ENCODE data around the gene TMEM62. TPM values are rescaled to one million over a fixed set of nuclear protein-coding genes. Genes with fewer than 3 reads are reported as not detected.
"Not testable (repeated sequence)": the region's sequence is repeated elsewhere in the genome, so short reads cannot be mapped to it uniquely, and the experiment has no call there.

Gene TMEM62
- total and polyA plus RNA-seq, 5 experiments from 2014 or later: 1.6 to 17.3 (median 5.8) TPM

DNA sequence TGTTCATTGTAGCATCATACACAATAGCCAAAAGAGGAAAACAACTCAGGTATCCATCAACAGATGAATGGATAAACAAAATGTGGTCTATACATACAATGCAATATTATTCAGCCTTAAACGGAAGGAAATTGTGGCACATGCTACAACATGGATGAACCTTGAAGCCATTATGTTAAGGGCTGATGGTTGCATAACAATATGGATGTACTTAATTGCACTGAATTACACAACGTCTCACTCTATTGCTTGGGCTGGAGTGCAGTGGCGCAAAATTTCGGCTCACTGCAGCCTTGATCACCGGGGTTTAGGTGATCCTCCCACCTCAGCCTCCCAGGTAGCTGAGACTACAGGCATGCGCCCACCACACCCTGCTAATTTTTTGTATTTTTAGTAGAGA lies 7.0 kb upstream of the TMEM62 start:
- no peak overlapping the region for H3K27ac Mint-ChIP-seq
- no peak for DNase-seq
- H3K9me3 Mint-ChIP-seq: peaks cover 0 to 9% (median 3%) of the 10 kb centered on the region in 9 donors
- peaks cover 4 to 9% (median 6%) of the 10 kb centered on the region in 5 donors for H3K27me3 Mint-ChIP-seq
- POLR2A ChIA-PET: no interaction called here
- no peak overlapping the region for H3K4me3 Mint-ChIP-seq
- H3K4me1 Mint-ChIP-seq: peaks cover 8 to 27% (median 19%) of the 10 kb centered on the region in 4 donors
- no peak for ATAC-seq
- peaks cover 0 to 3% (median 0%) of the 10 kb centered on the region in 3 donors for H3K36me3 Mint-ChIP-seq

- Mint-ChIP-seq H3K4me1 (peaks cover 6 to 23% (median 12%) of the 10 kb centered on the region in 4 donors), H3K4me3 (no peak overlapping the region), H3K27me3 (peaks cover 4 to 8% (median 6%) of the 10 kb centered on the region in 5 donors), H3K36me3 (peaks cover 0 to 3% (median 0%) of the 10 kb centered on the region in 3 donors), H3K27ac (no peak overlapping the region), H3K9me3 (peaks cover 0 to 9% (median 3%) of the 10 kb centered on the region in 9 donors)
- POLR2A ChIA-PET: interaction anchor here (0.9 kb wide), 1 partner anchor 57 kb away, joined by 3 read pairs; no protein-coding TSS in a partner anchor
- ATAC-seq: no peak
- DNase-seq: no peak
Measured at GRCh38 chr15:43127752-43128151, 5.6 kb upstream of the TMEM62 start.

DNA sequence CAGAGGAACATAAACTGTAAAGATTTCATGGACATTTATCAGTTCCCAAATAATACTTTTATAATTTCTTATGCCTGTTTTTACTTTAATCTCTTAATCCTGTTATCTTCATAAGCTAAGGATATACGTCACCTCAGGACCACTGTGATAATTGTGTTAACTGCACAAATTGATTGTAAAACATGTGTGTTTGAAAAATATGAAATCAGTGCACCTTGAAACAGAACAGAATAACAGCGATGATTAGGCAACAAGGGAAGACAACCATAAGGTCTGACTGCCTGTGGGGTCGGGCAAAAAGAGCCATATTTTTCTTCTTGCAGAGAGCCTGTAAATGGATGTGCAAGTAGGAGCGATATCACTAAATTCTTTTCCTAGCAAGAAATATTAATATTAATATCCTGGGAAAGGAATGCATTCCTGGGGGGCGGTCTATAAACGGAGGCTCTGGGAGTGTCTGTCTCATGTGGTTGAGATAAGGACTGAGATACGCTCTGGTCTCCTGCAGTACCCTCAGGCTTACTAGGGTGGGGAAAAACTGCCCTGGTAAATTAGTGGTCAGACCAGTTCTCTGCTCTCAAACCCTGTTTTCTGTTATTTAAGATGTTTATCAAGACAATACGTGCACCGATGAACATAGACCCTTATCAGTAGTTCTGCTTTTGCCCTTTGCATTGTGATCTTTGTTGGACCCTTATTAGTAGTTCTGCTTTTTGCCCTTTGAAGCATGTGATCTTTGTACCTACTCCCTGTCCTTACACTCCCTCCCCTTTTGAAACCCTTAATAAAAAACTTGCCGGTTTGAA lies 5.0 kb upstream of the TMEM62 start:
- ATAC-seq, H3K4me3 Mint-ChIP-seq, H3K36me3 Mint-ChIP-seq, H3K27me3 Mint-ChIP-seq, DNase-seq, H3K9me3 Mint-ChIP-seq: not testable (repeated sequence)
- Mint-ChIP-seq H3K4me1 (peaks cover 4 to 22% (median 11%) of the 10 kb centered on the region in 4 donors), H3K27ac (peak overlapping the region in 2 of 10 donors; percentile 32 to 49)
- POLR2A ChIA-PET: interaction anchor here (0.9 kb wide), 1 partner anchor 56 kb away, joined by 3 read pairs; no protein-coding TSS in a partner anchor

DNA sequence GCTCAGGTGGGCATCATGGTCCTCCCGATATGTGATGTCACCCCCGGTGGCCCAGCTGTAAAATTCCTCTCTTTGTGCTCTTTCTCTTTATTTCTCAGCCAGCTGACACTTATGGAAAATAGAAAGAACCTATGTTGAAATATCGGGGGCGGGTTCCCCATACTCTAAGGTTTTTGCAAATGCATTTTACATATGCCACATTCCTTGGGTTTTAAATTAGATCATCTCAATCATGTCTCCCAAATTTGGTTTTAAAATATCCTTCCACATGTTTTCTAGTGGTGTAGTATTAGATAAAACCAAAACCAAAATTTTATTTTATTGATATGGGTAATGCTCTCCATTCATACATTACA lies 4.4 kb upstream of the TMEM62 start:
- DNase-seq: no peak
- Mint-ChIP-seq H3K36me3 (peaks cover 0 to 3% (median 0%) of the 10 kb centered on the region in 3 donors), H3K27me3 (peaks cover 4 to 8% (median 6%) of the 10 kb centered on the region in 5 donors), H3K4me1 (peaks cover 4 to 19% (median 10%) of the 10 kb centered on the region in 4 donors), H3K4me3 (no peak overlapping the region), H3K9me3 (peaks cover 0 to 9% (median 3%) of the 10 kb centered on the region in 9 donors), H3K27ac (peak overlapping the region in 1 of 10 donors; percentile 32)
- no peak for ATAC-seq
- POLR2A ChIA-PET: no interaction called here

DNA sequence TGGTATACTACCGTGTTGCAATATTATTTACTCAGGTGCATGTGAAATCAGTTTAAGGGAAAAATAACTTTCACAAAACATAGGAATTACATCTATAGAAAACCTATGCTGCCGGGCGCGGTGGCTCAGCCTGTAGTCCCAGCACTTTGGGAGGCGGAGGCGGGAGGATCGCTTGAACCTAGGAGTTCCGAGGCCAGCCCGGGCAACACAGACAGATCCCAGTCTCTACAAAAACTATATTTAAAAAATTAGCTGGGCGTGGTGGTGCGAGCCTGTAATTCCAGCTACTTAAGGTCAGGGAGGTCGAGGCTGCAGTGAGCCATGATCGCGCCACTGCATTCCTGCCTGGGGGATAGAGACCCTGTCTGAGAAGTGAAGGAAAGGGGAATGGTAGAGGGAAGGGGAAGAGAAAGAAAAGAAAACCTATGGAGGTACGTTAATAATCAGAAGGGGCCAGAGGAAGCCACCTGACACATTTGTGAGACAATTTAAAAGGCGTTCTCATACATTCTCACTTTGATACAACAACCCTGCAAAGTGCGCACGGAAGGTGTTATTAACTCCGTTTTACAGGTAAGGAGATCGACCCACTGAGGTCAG lies 456 bp upstream of the TMEM62 start:
- no peak for DNase-seq
- Mint-ChIP-seq H3K36me3 (peaks cover 0 to 14% (median 12%) of the 10 kb centered on the region in 3 donors), H3K27me3 (peaks cover 0 to 6% (median 0%) of the 10 kb centered on the region in 5 donors), H3K4me3 (peak overlapping the region; percentile 87 to 95 (median 90)), H3K27ac (peak overlapping the region; percentile 83 to 96 (median 92)), H3K4me1 (peaks cover 9 to 30% (median 23%) of the 10 kb centered on the region in 4 donors), H3K9me3 (peaks cover 0 to 9% (median 3%) of the 10 kb centered on the region in 9 donors)
- ATAC-seq: no peak
- POLR2A ChIA-PET: interaction anchor here (1.1 to 2.8 kb wide), 3 partner anchors 16 to 53 kb away, joined by 3 to 13 read pairs (median 10); partner anchors contain the start of genes CCNDBP1 and UBR1

GRCh38 chr15:43134157-43134635 lies 810 bp downstream of the TMEM62 start:
- Mint-ChIP-seq H3K27me3 (peaks cover 0 to 6% (median 0%) of the 10 kb centered on the region in 5 donors), H3K4me3 (peak overlapping the region; percentile 83 to 98 (median 92)), H3K36me3 (peaks cover 0 to 26% (median 20%) of the 10 kb centered on the region in 3 donors), H3K27ac (peak overlapping the region; percentile 27 to 96 (median 88)), H3K9me3 (peaks cover 0 to 3% (median 0%) of the 10 kb centered on the region in 9 donors), H3K4me1 (peaks cover 9 to 27% (median 22%) of the 10 kb centered on the region in 4 donors)
- DNase-seq (no peak), ATAC-seq (peak in 1 of 2 donors; percentile 14)
- POLR2A ChIA-PET: interaction anchor here (0.6 to 2.8 kb wide), 6 partner anchors 12 to 670 kb away, joined by 3 to 13 read pairs (median 4); partner anchors contain the start of genes CCNDBP1 and UBR1

DNA sequence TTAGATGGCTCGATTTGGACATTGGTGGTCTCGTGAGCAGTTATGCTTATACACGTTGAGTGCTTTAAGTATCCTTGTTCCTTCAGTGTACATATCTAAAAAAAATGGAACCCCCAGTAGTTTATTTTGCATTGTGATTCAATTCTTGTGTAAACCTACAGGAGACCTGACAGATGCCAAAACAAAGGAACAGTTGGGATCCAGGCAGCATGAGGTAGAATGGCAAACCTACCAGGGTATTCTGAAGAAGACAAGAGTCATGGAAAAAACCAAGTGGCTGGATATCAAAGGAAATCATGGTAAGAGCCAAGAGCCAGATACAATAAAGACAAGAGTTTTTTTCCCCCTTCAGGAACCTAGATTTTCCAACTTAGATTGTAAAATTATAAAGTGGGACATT lies 2.0 kb downstream of the TMEM62 start:
- Mint-ChIP-seq H3K4me3 (peak overlapping the region in 1 of 10 donors; percentile 83), H3K36me3 (peaks cover 9 to 37% (median 32%) of the 10 kb centered on the region in 3 donors), H3K9me3 (no peaks in the 10 kb centered on the region), H3K4me1 (peaks cover 9 to 25% (median 22%) of the 10 kb centered on the region in 4 donors), H3K27ac (peak overlapping the region in 1 of 10 donors; percentile 80), H3K27me3 (no peaks in the 10 kb centered on the region)
- POLR2A ChIA-PET: interaction anchor here (1.1 to 2.8 kb wide), 2 partner anchors 13 to 29 kb away, joined by 3 to 13 read pairs; partner anchors contain the start of gene UBR1
- DNase-seq (no peak), ATAC-seq (no peak)

GRCh38 chr15:43143203-43143941 lies 10.0 kb downstream of the TMEM62 start:
- Mint-ChIP-seq H3K9me3 (no peaks in the 10 kb centered on the region), H3K4me3 (peak overlapping the region in 1 of 10 donors; percentile 8), H3K36me3 (peaks cover 28 to 56% (median 39%) of the 10 kb centered on the region in 3 donors), H3K27me3 (no peaks in the 10 kb centered on the region), H3K4me1 (peaks cover 12 to 18% (median 14%) of the 10 kb centered on the region in 4 donors), H3K27ac (no peak overlapping the region)
- POLR2A ChIA-PET: interaction anchor here (0.7 kb wide), 1 partner anchor 42 kb away, joined by 3 read pairs; no protein-coding TSS in a partner anchor
- DNase-seq: no peak
- ATAC-seq: no peak

GRCh38 chr15:43144512-43144911 lies 11.1 kb downstream of the TMEM62 start:
- H3K27ac Mint-ChIP-seq: no peak overlapping the region
- H3K27me3 Mint-ChIP-seq: no peaks in the 10 kb centered on the region
- ATAC-seq: no peak
- POLR2A ChIA-PET: no interaction called here
- no peaks in the 10 kb centered on the region for H3K9me3 Mint-ChIP-seq
- no peak for DNase-seq
- peaks cover 12 to 18% (median 14%) of the 10 kb centered on the region in 4 donors for H3K4me1 Mint-ChIP-seq
- H3K36me3 Mint-ChIP-seq: peaks cover 31 to 57% (median 36%) of the 10 kb centered on the region in 3 donors
- no peak overlapping the region for H3K4me3 Mint-ChIP-seq

DNA sequence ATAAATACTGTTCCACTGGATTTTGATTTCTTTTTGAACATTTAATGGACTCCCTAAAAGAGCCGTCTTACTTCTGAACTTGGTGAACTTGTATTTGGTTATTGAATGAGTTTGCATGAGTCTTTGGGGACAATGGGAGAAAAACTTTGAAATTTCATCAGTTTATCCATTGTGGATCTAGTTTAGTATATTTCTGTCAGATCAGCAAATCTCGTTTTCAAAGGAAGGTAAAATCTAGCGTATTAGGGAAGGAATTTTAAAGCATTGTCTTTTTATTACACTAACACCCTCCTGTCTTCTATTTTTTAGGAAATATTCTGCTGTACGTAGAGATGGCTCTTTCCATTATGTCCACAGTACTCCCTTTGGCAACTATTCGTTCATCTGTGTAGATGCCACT lies 12.8 kb downstream of the TMEM62 start:
- H3K4me3 Mint-ChIP-seq: no peak overlapping the region
- H3K9me3 Mint-ChIP-seq: no peaks in the 10 kb centered on the region
- ATAC-seq (no peak), DNase-seq (no peak)
- POLR2A ChIA-PET: no interaction called here
- H3K4me1 Mint-ChIP-seq: peaks cover 12 to 18% (median 15%) of the 10 kb centered on the region in 4 donors
- H3K27ac Mint-ChIP-seq: peak overlapping the region in 1 of 10 donors; percentile 39
- no peaks in the 10 kb centered on the region for H3K27me3 Mint-ChIP-seq
- peaks cover 16 to 49% (median 26%) of the 10 kb centered on the region in 3 donors for H3K36me3 Mint-ChIP-seq

- Mint-ChIP-seq H3K4me1 (peaks cover 3 to 15% (median 9%) of the 10 kb centered on the region in 4 donors), H3K9me3 (no peaks in the 10 kb centered on the region), H3K27ac (no peak overlapping the region), H3K36me3 (peaks cover 6 to 64% (median 27%) of the 10 kb centered on the region in 3 donors), H3K27me3 (no peaks in the 10 kb centered on the region), H3K4me3 (no peak overlapping the region)
- DNase-seq: no peak
- POLR2A ChIA-PET: interaction anchor here (0.6 kb wide), 1 partner anchor 38 kb away, joined by 4 read pairs; no protein-coding TSS in a partner anchor
- no peak for ATAC-seq
Measured at GRCh38 chr15:43150191-43150929, 17.0 kb downstream of the TMEM62 start.

All from naive thymus-derived CD8-positive, alpha-beta T cell (primary cell).